ENCODE results near the gene APOA4. TPM values are rescaled to one million over a fixed set of nuclear protein-coding genes. Genes with fewer than 3 reads are reported as not detected.
"Not testable (repeated sequence)": the region's sequence is repeated elsewhere in the genome, so short reads cannot be mapped to it uniquely, and the experiment has no call there.

APOA4 gene
- polyA plus RNA-seq, 3 donors: 0.06 TPM; not detected in 2

- DNase-seq: not testable (repeated sequence)
These were observed 21.4 kb downstream of the APOA4 start for GRCh38 chr11:116801662-116802061.

DNA sequence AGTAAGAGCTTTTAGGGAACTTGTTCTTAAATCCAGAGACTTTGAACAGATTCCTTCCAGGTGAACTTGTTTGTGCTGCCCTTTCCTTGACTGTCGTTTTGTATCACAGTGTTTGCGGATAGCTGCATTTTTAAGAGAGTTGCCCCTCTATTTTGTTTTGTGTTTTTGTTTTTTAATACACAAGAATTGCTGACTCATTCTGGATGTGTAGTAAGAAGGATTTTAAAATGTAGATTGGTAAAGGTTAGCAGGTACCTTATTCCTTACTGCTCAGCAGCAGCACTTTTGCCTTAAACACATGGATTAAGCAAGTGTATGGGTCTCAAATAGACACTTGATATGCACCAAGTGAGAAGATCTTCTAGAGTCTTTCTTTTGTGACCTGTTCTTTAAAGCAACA lies 22.5 kb downstream of the APOA4 start:
- no peak for DNase-seq

DNA sequence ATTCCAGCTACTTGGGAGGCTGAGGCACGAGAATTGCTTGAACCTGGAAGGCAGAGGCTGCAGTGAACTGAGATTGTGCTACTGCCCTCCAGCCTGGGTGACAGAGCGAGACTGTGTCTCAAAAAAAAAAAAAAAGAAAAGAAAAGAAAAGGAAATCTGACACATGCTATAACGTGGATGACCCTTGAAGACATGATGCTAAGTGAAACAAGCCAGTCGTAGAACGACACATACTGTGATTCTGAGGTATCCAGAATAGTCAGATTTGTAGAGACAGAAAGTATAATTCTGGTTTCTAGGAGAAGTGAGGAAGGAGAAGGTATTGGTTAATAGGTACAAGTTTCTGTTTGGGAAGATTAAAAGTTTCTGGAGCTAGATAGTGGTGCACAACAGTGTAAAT lies 24.7 kb downstream of the APOA4 start:
- no peak for DNase-seq

DNA sequence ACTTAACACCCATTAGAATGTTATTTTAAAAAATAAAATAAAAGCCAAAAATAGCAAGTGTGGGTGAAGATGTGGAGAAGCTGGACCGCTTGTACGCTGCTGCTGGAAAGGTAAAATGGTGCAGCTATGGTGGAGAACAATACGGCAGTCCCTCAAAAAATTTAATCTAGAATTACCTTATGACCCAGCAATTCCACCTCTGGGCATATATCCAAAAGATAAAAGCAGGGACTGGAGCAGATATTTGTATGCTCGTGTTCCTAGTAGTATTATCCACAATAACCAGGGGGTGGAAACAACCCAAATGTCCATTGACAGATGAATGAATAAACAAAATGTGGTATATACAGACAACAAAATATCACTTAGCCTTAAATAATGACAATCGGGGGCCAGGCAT lies 25.3 kb downstream of the APOA4 start:
- no peak for DNase-seq

DNA sequence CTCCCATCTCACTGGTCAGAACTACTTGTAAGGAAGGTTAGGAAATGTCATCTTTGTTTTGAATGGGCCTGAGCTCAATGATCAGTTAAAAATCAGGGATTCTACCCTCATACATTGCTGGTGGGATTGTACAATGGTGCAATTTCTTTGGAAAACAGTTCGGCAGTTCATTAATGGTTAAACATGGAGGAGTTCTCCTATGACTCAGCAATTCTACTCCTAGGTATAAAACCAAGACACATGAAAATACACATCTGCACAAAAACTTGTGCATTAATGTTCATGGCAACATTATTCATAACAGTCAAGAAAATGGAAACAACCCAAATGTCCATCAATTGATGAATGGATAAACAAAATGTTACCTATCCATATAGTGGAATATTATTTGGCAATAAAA lies 26.6 kb downstream of the APOA4 start:
- DNase-seq: no peak

DNA sequence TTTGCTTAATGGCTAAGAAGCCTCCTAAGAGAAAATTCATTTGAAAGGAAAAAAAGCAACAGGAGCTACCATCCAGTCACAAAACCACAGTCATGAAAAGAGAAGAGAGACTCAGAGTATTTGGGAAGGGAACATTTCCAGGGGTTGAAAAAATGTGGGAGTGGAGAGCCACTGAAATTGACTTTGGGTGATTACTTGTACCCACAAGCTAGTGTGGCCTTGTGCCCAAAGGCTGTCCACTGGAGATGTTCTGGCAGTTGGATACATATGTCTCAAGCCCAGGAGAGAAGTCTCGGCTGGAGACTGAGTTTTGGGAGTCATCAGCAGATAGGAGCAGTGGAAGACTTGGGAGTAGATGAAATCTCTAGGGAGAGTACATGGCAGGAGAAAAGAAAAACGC lies 28.3 kb downstream of the APOA4 start:
- no peak for DNase-seq

GRCh38 chr11:116793772-116794097 lies 29.4 kb downstream of the APOA4 start:
- no peak for DNase-seq

DNA sequence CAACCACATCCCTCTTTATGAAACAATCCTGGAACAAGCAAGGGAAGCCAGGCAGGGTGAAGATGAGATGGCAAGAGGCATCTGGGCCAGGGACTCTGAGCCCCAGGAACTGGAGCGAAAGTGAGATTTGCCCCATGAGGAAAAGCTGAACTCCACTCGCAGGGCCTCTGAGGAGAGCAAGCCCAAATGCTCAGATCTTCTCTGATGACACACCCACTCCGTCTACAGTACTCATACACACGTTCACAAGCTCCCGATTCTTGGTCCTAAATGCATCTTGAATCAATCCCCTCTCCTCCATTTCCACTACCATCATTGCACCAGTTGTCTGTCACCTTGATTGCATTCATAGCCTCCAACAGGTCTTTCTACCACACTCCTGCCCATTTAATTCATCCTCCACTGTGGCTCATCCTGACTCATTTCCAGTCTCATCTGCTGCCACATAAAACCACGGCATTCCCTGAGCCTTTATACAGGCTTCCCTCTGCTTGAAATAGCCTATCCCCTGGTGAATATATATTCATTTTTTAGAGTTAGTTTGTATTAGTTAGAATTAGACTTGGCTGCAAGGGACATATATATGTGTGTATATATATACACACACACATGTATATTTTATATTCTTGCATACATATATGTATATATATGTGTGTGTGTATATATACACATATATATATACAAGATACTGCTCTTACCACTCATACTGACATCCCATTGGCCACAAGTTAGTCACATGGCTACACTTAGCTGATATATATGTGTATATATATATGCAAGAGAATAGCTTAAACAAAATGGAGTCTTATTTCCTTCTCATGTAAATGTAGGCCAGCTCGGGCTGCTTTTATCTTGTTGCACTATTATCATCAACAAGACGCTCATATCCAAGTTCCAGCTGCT lies 30.0 kb downstream of the APOA4 start:
- no peak for DNase-seq

DNA sequence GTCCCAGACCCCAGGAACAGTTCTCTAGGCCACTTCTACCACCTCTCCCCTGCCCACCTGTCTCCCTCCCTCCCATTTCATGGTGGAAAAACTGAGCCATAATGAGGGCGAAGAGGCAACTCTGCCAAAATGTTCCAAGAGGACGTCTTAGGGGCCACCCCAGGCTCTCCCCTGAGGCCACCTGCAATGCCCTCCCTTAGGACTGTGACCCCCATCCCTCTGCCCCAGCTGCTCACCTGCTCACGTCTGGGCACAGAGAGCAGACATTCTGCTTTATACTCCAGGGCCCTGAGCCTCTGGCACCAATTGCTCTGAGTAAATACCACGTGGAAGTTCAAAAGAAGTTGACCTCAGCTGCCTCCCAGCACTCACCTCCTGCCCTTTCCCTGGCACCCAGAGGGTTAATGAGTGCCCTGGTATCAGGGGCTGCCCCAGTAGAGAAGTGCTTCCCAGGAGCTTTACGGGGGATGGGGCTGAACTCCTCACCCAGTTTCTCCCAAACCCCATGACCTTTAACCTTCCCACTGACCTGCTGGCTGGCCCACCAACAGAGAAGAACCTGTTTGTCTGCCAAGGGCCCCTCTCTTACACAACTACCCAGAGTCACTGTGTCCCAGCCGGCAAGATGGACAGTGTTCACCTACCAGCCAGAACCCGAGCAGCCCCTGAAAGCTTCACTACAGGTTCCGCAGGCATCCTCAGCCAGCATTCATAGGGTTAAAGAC lies 30.8 kb downstream of the APOA4 start:
- DNase-seq: no peak

- no peak for DNase-seq
These were observed 31.3 kb downstream of the APOA4 start, which contains the start of gene APOA5 for GRCh38 chr11:116791813-116792143. TSS of gene APOA5 (minus strand) at chr11:116791879. CDS start at chr11:116791860, 19 bp downstream.

GRCh38 chr11:116791002-116791812 lies 31.9 kb downstream of the APOA4 start:
- DNase-seq: peak; percentile 59

GRCh38 chr11:116790167-116791001 lies 32.7 kb downstream of the APOA4 start:
- DNase-seq: no peak

DNA sequence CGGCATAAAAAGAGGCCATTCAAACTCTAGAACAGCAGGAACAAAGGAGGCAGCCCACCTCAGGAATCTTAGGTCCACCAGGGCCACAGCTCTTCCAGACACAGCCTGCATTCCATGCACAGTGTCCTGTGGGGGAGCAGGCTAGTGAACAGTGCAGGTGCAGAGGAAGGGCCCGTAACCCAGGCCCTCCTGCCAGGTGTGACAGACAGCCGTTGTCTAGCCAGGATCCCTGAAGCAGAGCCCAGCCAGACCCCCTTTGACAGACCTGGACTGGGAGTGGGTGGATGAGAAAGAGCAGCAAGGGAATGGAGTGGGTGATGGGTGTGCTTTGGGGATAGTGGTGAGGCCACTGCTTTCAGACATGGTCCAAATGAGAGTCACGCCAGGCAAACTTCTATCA lies 34.1 kb downstream of the APOA4 start:
- DNase-seq: no peak

- no peak for DNase-seq
These were observed 34.6 kb downstream of the APOA4 start for GRCh38 chr11:116788534-116788933.

DNA sequence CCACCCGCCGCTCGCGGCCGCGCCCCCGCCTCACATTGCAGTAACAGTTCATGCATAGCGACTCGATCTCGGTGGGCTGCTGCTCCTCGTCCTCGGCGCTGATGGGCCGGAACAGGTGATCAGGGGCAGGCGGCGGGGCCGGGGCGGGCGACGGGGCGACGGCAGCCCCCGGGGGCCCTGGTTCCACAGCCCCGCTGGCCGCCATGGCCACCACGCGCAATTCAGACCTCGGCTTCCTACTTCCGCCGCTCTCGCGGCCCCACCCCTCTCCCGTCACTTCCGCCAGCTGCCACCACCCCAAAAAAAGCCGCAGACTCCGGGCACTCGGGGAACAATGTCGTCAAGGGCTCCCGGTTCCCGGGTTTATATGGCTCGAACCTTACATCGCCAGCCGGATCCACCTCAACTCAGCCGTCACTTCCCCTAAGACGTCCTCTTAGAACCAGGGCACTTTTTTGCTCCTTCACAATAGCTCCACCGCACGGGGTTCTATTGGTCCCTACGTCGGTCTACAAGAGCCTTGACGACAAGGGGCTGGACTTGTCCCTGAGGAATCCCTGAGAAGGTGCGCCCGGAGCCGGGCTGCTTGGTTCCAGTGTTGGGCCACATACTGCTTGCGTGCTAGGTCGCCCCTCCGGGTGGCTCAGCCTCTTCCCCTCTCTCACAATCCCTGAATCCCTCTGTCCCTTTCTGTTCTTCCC lies 35.2 kb downstream of the APOA4 start, which contains the start of gene ZPR1:
ZPR1 (minus strand) TSS at position 238 of the 701 bp plus-strand sequence; CDS start at position 205, 33 bp downstream.
- peak; percentile 78 for DNase-seq

GRCh38 chr11:116787436-116787785 lies 35.7 kb downstream of the APOA4 start:
- DNase-seq: no peak

GRCh38 chr11:116786966-116787365 lies 36.1 kb downstream of the APOA4 start:
- no peak for DNase-seq

GRCh38 chr11:116786326-116786725 lies 36.8 kb downstream of the APOA4 start:
- no peak for DNase-seq

- no peak for DNase-seq
These were observed 40.4 kb downstream of the APOA4 start for GRCh38 chr11:116782728-116783127.

DNA sequence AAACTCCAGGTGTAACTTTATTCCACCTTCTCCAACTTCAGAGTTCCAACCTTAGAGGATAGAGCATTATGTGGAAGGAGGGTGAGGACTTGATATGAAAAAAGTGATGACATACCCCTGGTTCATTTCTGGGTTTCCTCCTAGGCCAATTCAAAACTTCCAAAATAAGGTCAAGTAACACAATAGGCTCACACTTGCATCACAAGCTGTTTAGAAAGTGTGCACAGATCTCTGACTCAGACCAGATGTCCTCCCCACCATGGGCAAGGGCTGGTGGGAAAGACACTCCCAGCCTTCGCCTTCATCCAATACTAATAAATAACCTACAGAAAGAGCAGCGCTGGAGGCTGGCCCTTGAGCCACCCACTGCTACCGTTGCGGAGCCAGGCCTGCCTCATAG lies 44.5 kb downstream of the APOA4 start:
- no peak for DNase-seq

DNA sequence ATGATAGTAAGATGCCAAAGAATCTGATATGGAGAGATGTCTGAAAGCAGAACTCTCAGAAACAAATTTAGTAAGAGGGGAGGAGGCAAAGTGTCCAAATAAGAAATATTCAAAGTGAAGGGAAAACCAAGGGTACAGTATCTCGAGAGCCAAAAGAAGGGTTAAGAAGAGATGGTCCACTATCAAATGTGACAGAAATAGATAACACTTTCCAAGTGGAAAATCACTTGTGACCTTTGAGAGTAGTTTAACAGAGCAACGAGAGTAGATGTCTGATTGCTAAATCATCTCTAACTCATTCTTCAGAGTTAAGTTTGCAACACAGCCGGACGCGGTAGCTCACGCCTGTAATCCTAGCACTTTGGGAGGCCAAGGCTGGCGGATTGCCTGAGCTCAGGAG lies 46.0 kb downstream of the APOA4 start:
- no peak for DNase-seq
